ENCODE results near the gene TSTD1. TPM values are rescaled to one million over a fixed set of nuclear protein-coding genes. Genes with fewer than 3 reads are reported as not detected.
"Not testable (repeated sequence)": the region's sequence is repeated elsewhere in the genome, so short reads cannot be mapped to it uniquely, and the experiment has no call there.

TSTD1 gene
- total and polyA plus RNA-seq, 2 experiments from 2014 or later: 94.9 to 244 TPM

DNA sequence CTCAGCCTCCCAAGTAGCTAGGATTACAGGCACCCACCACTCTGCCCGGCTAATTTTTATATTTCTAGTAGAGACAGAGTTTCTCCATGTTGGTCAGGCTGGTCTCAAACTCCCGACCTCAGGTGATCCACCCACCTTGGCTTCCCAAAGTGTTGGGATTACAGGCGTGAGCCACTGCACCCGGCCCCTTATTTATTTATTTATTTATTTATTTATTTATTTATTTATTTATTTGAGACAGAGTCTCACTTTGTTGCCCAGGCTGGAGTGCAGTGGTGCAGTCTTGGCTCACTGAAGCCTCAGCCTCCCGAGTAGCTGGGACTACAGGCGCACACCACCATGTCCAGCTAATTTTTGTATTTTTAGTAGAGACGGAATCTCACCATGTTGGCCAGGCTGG lies 26.9 kb upstream of the TSTD1 start:
- not testable (repeated sequence) for ATAC-seq

DNA sequence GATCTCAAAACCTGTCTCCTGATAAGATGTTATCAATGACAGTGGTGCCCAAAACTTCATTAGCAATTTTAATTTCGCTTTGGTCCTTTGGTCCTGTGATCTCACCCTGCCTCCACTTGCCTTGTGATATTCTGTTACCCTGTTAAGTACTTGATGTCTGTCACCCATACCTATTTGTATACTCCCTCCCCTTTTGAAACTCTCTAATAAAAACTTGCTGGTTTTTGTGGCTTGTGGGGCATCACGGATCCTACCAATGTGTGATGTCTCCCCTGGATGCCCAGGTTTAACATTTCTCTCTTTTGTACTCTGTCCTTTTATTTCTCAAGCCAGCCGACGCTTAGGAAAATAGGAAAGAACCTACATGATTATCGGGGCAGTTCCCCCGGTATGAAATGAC lies 25.2 kb upstream of the TSTD1 start:
- H3K27me3 Mint-ChIP-seq (ENCODE audit: insufficient read depth, low read depth, poor library complexity); H3K27ac ChIP-seq (ENCODE audit: low read depth); H2AFZ ChIP-seq; H3K9me3 Mint-ChIP-seq; H3K4me3 Mint-ChIP-seq; H3K4me3 ChIP-seq; H3K27ac Mint-ChIP-seq; DNase-seq (ENCODE audit: low spot score); H3K36me3 Mint-ChIP-seq (ENCODE audit: low read depth); H3K36me3 ChIP-seq (ENCODE audit: insufficient read depth); H4K20me1 ChIP-seq (replicated peaks; ENCODE audit: insufficient read depth); H3F3A ChIP-seq (replicated peaks; ENCODE audit: low read depth); H3K9me2 ChIP-seq (ENCODE audit: insufficient read depth); ATAC-seq; H3K27me3 ChIP-seq (ENCODE audit: insufficient read depth); H3K4me2 ChIP-seq; H3K79me2 ChIP-seq (replicated peaks; ENCODE audit: insufficient read depth): not testable (repeated sequence)
- H3K4me1 ChIP-seq (ENCODE audit: insufficient read depth): peaks cover 13% of the 10 kb centered on the region; the same call in 1 of the 2 replicates
- H3K4me1 Mint-ChIP-seq: peaks cover 11% of the 10 kb centered on the region; the same call in 2 of the 3 replicates

More for the DNA sequence above, 26.9 kb upstream of the TSTD1 start:
- not testable (repeated sequence) for H3F3A ChIP-seq (replicated peaks; ENCODE audit: low read depth); H3K9me3 Mint-ChIP-seq; H3K27ac ChIP-seq (ENCODE audit: low read depth); H3K4me2 ChIP-seq; H3K27ac Mint-ChIP-seq; H3K36me3 ChIP-seq (ENCODE audit: insufficient read depth); H3K36me3 Mint-ChIP-seq (ENCODE audit: low read depth); H3K27me3 ChIP-seq (ENCODE audit: insufficient read depth); H3K9me2 ChIP-seq (ENCODE audit: insufficient read depth); H4K20me1 ChIP-seq (replicated peaks; ENCODE audit: insufficient read depth); H3K4me3 ChIP-seq; H3K4me3 Mint-ChIP-seq; DNase-seq (ENCODE audit: low spot score); H2AFZ ChIP-seq; H3K27me3 Mint-ChIP-seq (ENCODE audit: insufficient read depth, low read depth, poor library complexity); H3K79me2 ChIP-seq (replicated peaks; ENCODE audit: insufficient read depth)
- peaks cover 11% of the 10 kb centered on the region; the same call in 2 of the 3 replicates for H3K4me1 Mint-ChIP-seq
- H3K4me1 ChIP-seq (ENCODE audit: insufficient read depth): peaks cover 13% of the 10 kb centered on the region; the same call in 1 of the 2 replicates

DNA sequence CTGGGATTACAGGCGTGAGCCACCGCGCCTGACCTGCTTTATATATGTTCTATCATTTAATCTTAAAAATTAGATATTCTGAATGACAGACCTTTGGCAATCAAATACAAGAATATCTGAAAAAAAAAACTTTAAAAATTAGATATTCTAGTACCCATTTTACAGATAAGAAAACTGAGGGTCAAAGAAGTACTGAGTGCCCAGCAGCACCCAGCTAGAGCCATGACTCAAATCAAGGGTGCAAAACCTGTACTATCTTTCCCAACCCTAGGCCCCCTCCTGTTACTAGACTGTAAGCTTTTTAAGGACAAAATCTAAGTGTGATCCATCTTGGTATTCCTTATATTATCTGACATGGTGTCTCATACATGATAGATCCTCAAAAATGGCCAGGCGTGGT lies 22.7 kb upstream of the TSTD1 start:
- Histone ChIP-seq H4K20me1 (replicated peaks; ENCODE audit: insufficient read depth) (no peaks in the 10 kb centered on the region), H3K79me2 (replicated peaks; ENCODE audit: insufficient read depth) (no peaks in the 10 kb centered on the region), H2AFZ (no peak overlapping the region), H3K4me3 (no peak overlapping the region), H3K9me2 (ENCODE audit: insufficient read depth) (no peaks in the 10 kb centered on the region), H3K36me3 (ENCODE audit: insufficient read depth) (no peaks in the 10 kb centered on the region), H3K4me2 (no peak overlapping the region), H3K4me1 (ENCODE audit: insufficient read depth) (peaks cover 9% of the 10 kb centered on the region; the same call in 1 of the 2 replicates), H3K27me3 (ENCODE audit: insufficient read depth) (no peaks in the 10 kb centered on the region), H3K27ac (ENCODE audit: low read depth) (no peak overlapping the region), H3F3A (replicated peaks; ENCODE audit: low read depth) (no peaks in the 10 kb centered on the region)
- Mint-ChIP-seq H3K4me3 (no peak overlapping the region), H3K9me3 (no peaks in the 10 kb centered on the region; the same call in 2 of the 3 replicates), H3K36me3 (ENCODE audit: low read depth) (no peaks in the 10 kb centered on the region), H3K27ac (no peak overlapping the region), H3K27me3 (ENCODE audit: insufficient read depth, low read depth, poor library complexity) (peaks cover 2% of the 10 kb centered on the region), H3K4me1 (peaks cover 6% of the 10 kb centered on the region; the same call in 2 of the 3 replicates)
- no peak for DNase-seq (ENCODE audit: low spot score)
- no peak for ATAC-seq
- TF ChIP-seq STAT1 (IDR thresholded peaks at IDR 0.05; ENCODE audit: unreplicated experiment) (no peak), EZH2phosphoT487 (IDR thresholded peaks at IDR 0.05; ENCODE audit: unreplicated experiment) (no peak), CTCF (conservative IDR thresholded peaks at IDR 0.05; ENCODE audit: low read depth in 2 of 2) (no peak), ZNF114 (CRISPR knock-in tag; IDR thresholded peaks at IDR 0.05) (no peak), JUNB (IDR thresholded peaks at IDR 0.05; ENCODE audit: unreplicated experiment) (no peak), ZNF462 (CRISPR knock-in tag; IDR thresholded peaks at IDR 0.05) (no peak), CREB1 (CRISPR knock-in tag; IDR thresholded peaks at IDR 0.05; ENCODE audit: low read depth) (no peak), ETS1 (IDR thresholded peaks at IDR 0.05) (no peak), POLR2AphosphoS5 (IDR thresholded peaks at IDR 0.05; ENCODE audit: low read depth) (no peak)
